GM18951 (cell line): ENCODE measurements around the gene PITX3.

Experiments
- POLR2A ChIP-seq: IDR thresholded peaks from 4 replicates; pipeline ENCODE4 v1.6.1; 2011; ENCODE audit warnings: mild to moderate bottlenecking; ENCODE audit not compliant: insufficient read length, insufficient read depth; ENCODE audit errors: extremely low read depth
- in situ Hi-C: fragments of 300-500 bp; cut with MboI; formaldehyde crosslinking; loops from one replicate; pipeline ENCODE4 v1.12.0; 2022; ENCODE audit warnings: low sequenced_read_pairs, mixed read lengths, inconsistent platforms; ENCODE audit not compliant: unreplicated experiment

The PITX3 gene

GRCh38 chr10:102241444-102242117 lies at the start of gene PITX3:
Gene PITX3, minus strand, starts transcription at chr10:102241512. Its CDS starts 9,432 bp downstream, at chr10:102232080.
- in situ Hi-C loops: no loop called here
- TF ChIP-seq POLR2A: no peak

GRCh38 chr10:102289840-102290239 lies 48.5 kb upstream of the PITX3 start:
- in situ Hi-C loops: no loop called here
- no peak for TF ChIP-seq POLR2A

DNA sequence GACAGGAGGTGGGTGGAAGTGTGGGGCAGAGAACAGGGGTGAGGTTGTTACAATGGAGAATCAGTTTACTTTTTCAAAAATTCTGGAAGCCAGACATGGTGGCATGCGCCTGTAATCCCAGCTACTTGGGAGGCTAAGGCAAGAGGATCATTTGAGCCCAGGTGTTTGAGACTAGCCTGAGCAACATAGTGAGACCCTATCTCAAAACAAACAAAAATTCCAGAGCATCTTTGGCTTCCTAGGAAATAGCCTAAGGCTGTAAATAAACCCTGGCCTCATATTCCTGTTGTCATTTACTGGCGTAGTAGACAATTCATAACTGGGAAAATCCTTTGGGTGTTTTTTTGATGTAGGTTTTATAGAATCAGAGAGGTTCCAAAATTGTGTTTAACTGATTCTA lies 48.0 kb upstream of the PITX3 start:
- TF ChIP-seq POLR2A: no peak
- in situ Hi-C loops: no loop called here

DNA sequence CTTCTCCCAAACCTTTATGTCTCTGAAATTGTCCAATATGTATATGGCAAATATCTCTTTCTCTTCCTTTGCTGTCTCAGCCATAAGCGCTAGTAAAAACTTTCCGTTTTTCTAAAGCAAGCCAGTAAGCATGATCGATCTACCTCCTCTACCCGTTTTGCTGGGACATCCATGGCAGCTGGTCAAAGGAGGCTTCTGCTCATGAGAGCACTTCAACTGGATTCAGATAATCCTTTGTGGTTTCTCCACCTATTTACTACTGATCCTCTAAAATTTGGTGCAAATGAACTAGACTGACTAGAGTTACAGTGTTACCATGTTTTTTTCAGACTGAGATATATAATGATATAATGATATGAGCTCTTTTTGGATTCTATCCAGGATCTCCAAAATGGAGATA lies 46.7 kb upstream of the PITX3 start:
- in situ Hi-C loops: no loop called here
- TF ChIP-seq POLR2A: no peak

DNA sequence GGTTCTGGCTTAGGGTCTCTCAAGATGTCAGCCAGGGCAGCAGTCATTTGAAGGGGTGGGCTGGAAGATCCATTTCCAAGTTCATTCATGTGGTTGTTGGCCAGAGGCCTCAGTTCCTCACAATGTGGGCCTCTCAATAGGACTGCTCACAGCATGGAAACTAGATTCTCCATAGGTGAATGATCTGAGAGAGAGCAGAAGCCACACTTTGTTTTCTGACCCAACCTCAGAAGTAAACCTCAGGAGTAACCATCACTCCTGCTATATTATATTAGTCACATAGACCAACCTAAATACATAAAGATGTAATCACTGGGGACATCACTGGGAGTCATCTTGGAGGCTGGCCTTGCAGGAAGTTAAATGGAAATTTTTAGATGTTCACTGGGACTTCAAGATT lies 46.2 kb upstream of the PITX3 start:
- TF ChIP-seq POLR2A: no peak
- in situ Hi-C loops: no loop called here

GRCh38 chr10:102286216-102286615 lies 44.9 kb upstream of the PITX3 start:
- no peak for TF ChIP-seq POLR2A

GRCh38 chr10:102285133-102285532 lies 43.8 kb upstream of the PITX3 start:
- in situ Hi-C loops: no loop called here
- TF ChIP-seq POLR2A: no peak

More at GRCh38 chr10:102286216-102286615, 44.9 kb upstream of the PITX3 start:
- in situ Hi-C loops: no loop called here

- in situ Hi-C loops: no loop called here
- no peak for TF ChIP-seq POLR2A
Observed at GRCh38 chr10:102284531-102284930, 43.2 kb upstream of the PITX3 start.

DNA sequence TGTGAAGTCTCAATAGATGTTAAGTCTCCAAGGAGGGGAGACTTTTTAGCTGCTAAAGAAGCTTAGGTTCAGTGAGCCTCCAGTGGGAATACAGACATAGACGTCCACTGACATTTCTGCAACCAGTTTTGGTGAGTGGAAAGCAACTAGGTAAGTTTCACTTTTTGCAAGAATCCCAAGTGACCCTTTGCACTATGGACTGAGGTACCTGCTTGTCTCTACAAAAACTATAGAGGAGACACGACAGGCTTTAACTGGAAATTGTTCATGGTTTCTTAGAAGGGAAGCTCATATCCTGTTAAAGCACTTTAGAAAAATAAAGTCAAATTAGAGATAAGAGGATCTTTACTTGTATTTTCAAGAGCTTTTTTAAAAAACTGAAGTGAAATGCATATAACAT lies 42.6 kb upstream of the PITX3 start:
- in situ Hi-C loops: no loop called here
- TF ChIP-seq POLR2A: no peak

- in situ Hi-C loops: no loop called here
- no peak for TF ChIP-seq POLR2A
Observed at GRCh38 chr10:102283488-102283887, 42.2 kb upstream of the PITX3 start.

DNA sequence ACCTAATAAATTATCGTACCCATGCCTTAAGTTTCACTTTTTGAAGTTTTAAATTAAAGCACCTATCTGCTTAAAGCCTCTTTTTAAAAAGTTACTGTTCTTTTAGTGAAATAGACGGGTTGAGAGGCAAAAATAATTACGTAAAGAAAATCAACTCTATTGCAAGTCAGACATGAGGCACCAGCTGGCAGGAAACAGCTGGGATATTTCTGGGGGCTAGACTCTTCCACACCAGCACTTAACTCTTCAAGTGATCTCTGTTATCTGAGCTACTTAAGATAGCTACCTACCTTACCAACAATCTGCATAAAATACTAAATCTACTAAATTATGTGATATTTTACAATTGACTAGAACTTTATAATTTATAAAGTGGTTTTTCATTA lies 39.8 kb upstream of the PITX3 start:
- TF ChIP-seq POLR2A: no peak
- in situ Hi-C loops: no loop called here

DNA sequence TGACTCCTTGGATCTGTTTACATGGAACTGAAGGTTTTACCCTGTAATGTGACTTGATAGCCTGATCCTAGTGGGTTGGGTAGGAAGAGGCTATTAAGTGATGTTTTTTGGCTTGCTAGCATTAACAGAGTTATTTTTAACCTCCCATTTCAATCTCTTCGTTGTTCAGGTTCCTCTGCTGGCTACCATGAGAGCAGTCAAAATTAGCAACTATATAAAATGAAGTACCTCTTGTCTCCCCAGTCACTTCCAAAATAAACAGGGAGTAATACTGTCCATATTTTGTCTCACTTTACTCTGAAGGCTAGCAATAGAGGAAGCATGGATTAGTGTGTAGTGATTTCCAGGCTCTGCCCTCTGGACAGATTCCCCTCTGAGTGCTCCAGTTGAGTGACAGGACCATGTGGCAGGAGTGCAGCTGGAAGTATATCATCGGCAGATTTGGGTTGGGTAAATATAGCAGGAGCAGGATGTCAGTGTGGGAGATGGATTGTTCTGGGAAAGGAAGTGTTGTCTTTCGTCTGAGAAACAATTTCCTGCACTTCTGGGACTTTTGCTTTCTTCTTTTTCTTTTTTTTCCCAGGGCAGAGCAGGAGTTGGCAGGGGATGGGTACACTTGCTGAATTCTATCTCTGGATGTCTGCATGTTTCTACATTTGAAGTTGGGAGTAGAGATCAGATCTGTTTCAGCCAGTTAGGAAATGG lies 39.2 kb upstream of the PITX3 start:
- no peak for TF ChIP-seq POLR2A

DNA sequence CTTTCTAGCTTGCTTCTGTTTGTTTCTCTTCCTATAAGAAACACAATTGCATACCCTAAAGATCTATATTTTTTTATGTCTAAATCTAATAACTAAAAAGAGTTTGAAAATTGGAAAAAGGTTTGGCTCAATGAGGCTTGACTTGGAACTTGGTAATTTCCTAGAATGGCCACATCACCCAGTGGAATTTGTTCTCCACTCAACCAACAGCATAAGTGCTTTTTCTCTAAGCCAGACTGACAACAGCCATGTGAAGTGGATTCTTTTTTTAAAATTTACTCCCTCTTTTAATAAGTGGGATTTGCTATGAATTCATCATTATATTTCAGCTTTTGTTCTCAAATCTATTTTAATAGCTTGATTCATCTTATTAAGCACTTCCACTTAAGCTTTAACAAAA lies 37.8 kb upstream of the PITX3 start:
- in situ Hi-C loops: no loop called here
- TF ChIP-seq POLR2A: no peak

More for the DNA sequence above, 39.2 kb upstream of the PITX3 start:
- in situ Hi-C loops: no loop called here

- in situ Hi-C loops: no loop called here
- TF ChIP-seq POLR2A: no peak
Observed at GRCh38 chr10:102275343-102275742, 34.0 kb upstream of the PITX3 start.

- in situ Hi-C loops: no loop called here
- no peak for TF ChIP-seq POLR2A
Observed at GRCh38 chr10:102274062-102274461, 32.8 kb upstream of the PITX3 start.

GRCh38 chr10:102269017-102269416 lies 27.7 kb upstream of the PITX3 start:
- no peak for TF ChIP-seq POLR2A
- in situ Hi-C loops: no loop called here
